ENCODE measurements around the gene PDZRN3.

DNA sequence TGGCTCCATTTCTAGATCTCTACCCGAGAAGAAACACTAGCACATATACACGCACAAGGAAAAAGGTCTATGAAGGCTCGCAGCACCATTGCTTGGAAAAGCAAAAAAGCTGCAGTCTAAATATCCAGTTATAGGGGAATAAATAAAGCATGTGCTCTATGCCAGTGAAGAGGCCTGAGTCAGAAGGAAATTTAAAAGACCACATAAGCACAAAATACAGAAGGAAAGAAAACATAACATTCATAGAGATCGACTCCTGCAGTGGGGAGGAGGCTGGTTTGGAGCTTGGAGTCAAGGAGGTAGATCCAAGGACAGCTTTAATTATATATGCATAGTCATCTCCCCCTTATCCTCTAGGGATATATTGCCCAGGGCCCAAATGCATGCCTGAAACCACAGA lies 114.4 kb downstream of the PDZRN3 start:
- TF ChIP-seq, protein P1, sequence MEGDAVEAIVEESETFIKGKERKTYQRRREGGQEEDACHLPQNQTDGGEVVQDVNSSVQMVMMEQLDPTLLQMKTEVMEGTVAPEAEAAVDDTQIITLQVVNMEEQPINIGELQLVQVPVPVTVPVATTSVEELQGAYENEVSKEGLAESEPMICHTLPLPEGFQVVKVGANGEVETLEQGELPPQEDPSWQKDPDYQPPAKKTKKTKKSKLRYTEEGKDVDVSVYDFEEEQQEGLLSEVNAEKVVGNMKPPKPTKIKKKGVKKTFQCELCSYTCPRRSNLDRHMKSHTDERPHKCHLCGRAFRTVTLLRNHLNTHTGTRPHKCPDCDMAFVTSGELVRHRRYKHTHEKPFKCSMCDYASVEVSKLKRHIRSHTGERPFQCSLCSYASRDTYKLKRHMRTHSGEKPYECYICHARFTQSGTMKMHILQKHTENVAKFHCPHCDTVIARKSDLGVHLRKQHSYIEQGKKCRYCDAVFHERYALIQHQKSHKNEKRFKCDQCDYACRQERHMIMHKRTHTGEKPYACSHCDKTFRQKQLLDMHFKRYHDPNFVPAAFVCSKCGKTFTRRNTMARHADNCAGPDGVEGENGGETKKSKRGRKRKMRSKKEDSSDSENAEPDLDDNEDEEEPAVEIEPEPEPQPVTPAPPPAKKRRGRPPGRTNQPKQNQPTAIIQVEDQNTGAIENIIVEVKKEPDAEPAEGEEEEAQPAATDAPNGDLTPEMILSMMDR (IDR thresholded peaks at IDR 0.05) = no peak
- TF ChIP-seq POLR2A (IDR thresholded peaks at IDR 0.05) (no peak), POLR2AphosphoS5 (IDR thresholded peaks at IDR 0.05) (no peak), EP300 (IDR thresholded peaks at IDR 0.05) (no peak)
